GM06990 (cell line): Measurements from ENCODE around the gene RASA3.

Experiments used
- DNase-seq: peaks from one replicate; pipeline ENCODE4 v3.0.0-alpha.2; 2011; ENCODE audit not compliant: insufficient read length; ENCODE audit errors: extremely low read depth
- H3K27me3 ChIP-seq: replicated peaks from 2 replicates; pipeline ENCODE4 v1.6.0; 2011; ENCODE audit warnings: low read length; ENCODE audit not compliant: control insufficient read depth, insufficient read depth
- H3K36me3 ChIP-seq: 2 replicates; pipeline ENCODE4 v1.5.1; 2011; ENCODE audit warnings: low read length; ENCODE audit not compliant: control insufficient read depth, insufficient read depth
- H3K4me3 ChIP-seq: replicated peaks from 2 replicates; pipeline ENCODE4 v1.5.1; 2011; ENCODE audit warnings: low read depth, mild to moderate bottlenecking, control low read depth, low read length
- CTCF ChIP-seq: IDR thresholded peaks from 2 replicates; pipeline ENCODE4 v1.5.1; 2011; ENCODE audit warnings: low read length, control low read depth, mild to moderate bottlenecking, inconsistent platforms; ENCODE audit not compliant: insufficient read depth, poor library complexity, severe bottlenecking

Gene RASA3

GRCh38 chr13:113956571-113956970, 175.9 kb downstream of the RASA3 start:
- no peaks in the 10 kb centered on the region for H3K27me3 ChIP-seq
- no peak overlapping the region for H3K4me3 ChIP-seq
- no peak for DNase-seq
- no peaks in the 10 kb centered on the region for H3K36me3 ChIP-seq
- no peak for TF ChIP-seq CTCF

- no peaks in the 10 kb centered on the region for H3K27me3 ChIP-seq
- TF ChIP-seq CTCF, result no peak
- no peaks in the 10 kb centered on the region for H3K36me3 ChIP-seq
- H3K4me3 ChIP-seq, result no peak overlapping the region
- no peak for DNase-seq
Measured at GRCh38 chr13:113955691-113956090, 176.7 kb downstream of the RASA3 start.

- H3K27me3 ChIP-seq, result no peaks in the 10 kb centered on the region
- no peak overlapping the region for H3K4me3 ChIP-seq
- no peaks in the 10 kb centered on the region for H3K36me3 ChIP-seq
- no peak for DNase-seq
- no peak for TF ChIP-seq CTCF
Measured at GRCh38 chr13:113955235-113955634, 177.2 kb downstream of the RASA3 start.

- Histone ChIP-seq H3K27me3 (no peaks in the 10 kb centered on the region), H3K4me3 (no peak overlapping the region), H3K36me3 (no peaks in the 10 kb centered on the region)
- DNase-seq, result no peak
- no peak for TF ChIP-seq CTCF
Measured at GRCh38 chr13:113954046-113954835, 178.2 kb downstream of the RASA3 start.

- no peak overlapping the region for H3K4me3 ChIP-seq
- H3K36me3 ChIP-seq, result no peaks in the 10 kb centered on the region
- DNase-seq, result no peak
- no peak for TF ChIP-seq CTCF
- no peaks in the 10 kb centered on the region for H3K27me3 ChIP-seq
Measured at GRCh38 chr13:113953561-113953960, 178.9 kb downstream of the RASA3 start.
